ENCODE measurements around the gene RRBP1. TPM values are rescaled to one million over a fixed set of nuclear protein-coding genes. Genes with fewer than 3 reads are reported as not detected.

RRBP1 gene
- total RNA-seq, 1 donor from 2014 or later, result 312 TPM

GRCh38 chr20:17722493-17723300, 40.7 kb upstream of the RRBP1 start:
- Mint-ChIP-seq H3K4me1 (ENCODE audit: unreplicated experiment) (no peaks in the 10 kb centered on the region), H3K4me3 (ENCODE audit: unreplicated experiment) (no peak overlapping the region), H3K27me3 (ENCODE audit: unreplicated experiment) (peaks cover 28% of the 10 kb centered on the region), H3K36me3 (ENCODE audit: unreplicated experiment) (no peaks in the 10 kb centered on the region), H3K27ac (ENCODE audit: unreplicated experiment) (no peak overlapping the region), H3K9me3 (ENCODE audit: unreplicated experiment) (no peaks in the 10 kb centered on the region)
- DNase-seq (ENCODE audit: extremely low spot score, unreplicated experiment), result no peak
- TF ChIP-seq CTCF (IDR thresholded peaks at IDR 0.05), result no peak

GRCh38 chr20:17721802-17722486, 39.9 kb upstream of the RRBP1 start:
- DNase-seq (ENCODE audit: extremely low spot score, unreplicated experiment), result no peak
- H3K36me3 Mint-ChIP-seq (ENCODE audit: unreplicated experiment), result no peaks in the 10 kb centered on the region
- H3K4me1 Mint-ChIP-seq (ENCODE audit: unreplicated experiment), result no peaks in the 10 kb centered on the region
- no peak overlapping the region for H3K4me3 Mint-ChIP-seq (ENCODE audit: unreplicated experiment)
- TF ChIP-seq CTCF (IDR thresholded peaks at IDR 0.05), result peak; percentile 11
- H3K9me3 Mint-ChIP-seq (ENCODE audit: unreplicated experiment), result no peaks in the 10 kb centered on the region
- no peak overlapping the region for H3K27ac Mint-ChIP-seq (ENCODE audit: unreplicated experiment)
- peaks cover 24% of the 10 kb centered on the region for H3K27me3 Mint-ChIP-seq (ENCODE audit: unreplicated experiment)

GRCh38 chr20:17720755-17721154, 38.7 kb upstream of the RRBP1 start:
- Mint-ChIP-seq H3K9me3 (ENCODE audit: unreplicated experiment) (no peaks in the 10 kb centered on the region), H3K27me3 (ENCODE audit: unreplicated experiment) (peaks cover 21% of the 10 kb centered on the region), H3K4me1 (ENCODE audit: unreplicated experiment) (no peaks in the 10 kb centered on the region), H3K27ac (ENCODE audit: unreplicated experiment) (no peak overlapping the region), H3K4me3 (ENCODE audit: unreplicated experiment) (no peak overlapping the region), H3K36me3 (ENCODE audit: unreplicated experiment) (no peaks in the 10 kb centered on the region)
- DNase-seq (ENCODE audit: extremely low spot score, unreplicated experiment), result no peak
- no peak for TF ChIP-seq CTCF (IDR thresholded peaks at IDR 0.05)

- Mint-ChIP-seq H3K4me3 (ENCODE audit: unreplicated experiment) (no peak overlapping the region), H3K9me3 (ENCODE audit: unreplicated experiment) (no peaks in the 10 kb centered on the region), H3K36me3 (ENCODE audit: unreplicated experiment) (no peaks in the 10 kb centered on the region), H3K4me1 (ENCODE audit: unreplicated experiment) (peaks cover 4% of the 10 kb centered on the region), H3K27ac (ENCODE audit: unreplicated experiment) (no peak overlapping the region), H3K27me3 (ENCODE audit: unreplicated experiment) (peaks cover 13% of the 10 kb centered on the region)
- no peak for TF ChIP-seq CTCF (IDR thresholded peaks at IDR 0.05)
- no peak for DNase-seq (ENCODE audit: extremely low spot score, unreplicated experiment)
These were observed 34.3 kb upstream of the RRBP1 start for GRCh38 chr20:17716331-17716730.

GRCh38 chr20:17715075-17715474, 33.0 kb upstream of the RRBP1 start:
- H3K27ac Mint-ChIP-seq (ENCODE audit: unreplicated experiment), result no peak overlapping the region

More at GRCh38 chr20:17715075-17715474, 33.0 kb upstream of the RRBP1 start:
- H3K27me3 Mint-ChIP-seq (ENCODE audit: unreplicated experiment), result peaks cover 10% of the 10 kb centered on the region
- no peaks in the 10 kb centered on the region for H3K36me3 Mint-ChIP-seq (ENCODE audit: unreplicated experiment)
- no peak for TF ChIP-seq CTCF (IDR thresholded peaks at IDR 0.05)
- H3K4me3 Mint-ChIP-seq (ENCODE audit: unreplicated experiment), result no peak overlapping the region
- H3K4me1 Mint-ChIP-seq (ENCODE audit: unreplicated experiment), result peaks cover 14% of the 10 kb centered on the region
- DNase-seq (ENCODE audit: extremely low spot score, unreplicated experiment), result no peak
- H3K9me3 Mint-ChIP-seq (ENCODE audit: unreplicated experiment), result no peaks in the 10 kb centered on the region
